HCT116 (cell line): ENCODE measurements around the gene CELF2. TPM values are rescaled to one million over a fixed set of nuclear protein-coding genes. Genes with fewer than 3 reads are reported as not detected.
"Not testable (repeated sequence)": the region's sequence is repeated elsewhere in the genome, so short reads cannot be mapped to it uniquely, and the experiment has no call there.

Source experiments
- ATAC-seq: fragments of 200-7000 bp; cut with Tn5 transposase; 2 replicates; pipeline ENCODE4 v1.9.1; 2020; ENCODE audit warnings: mild to moderate bottlenecking, moderate library complexity
- BruUV-seq: library from RNA; stranded (reverse); fragments of 400-500 nt; replicated peaks from 2 replicates; lab custom pipeline; 2021; lab: Mats Ljungman, UMichigan
- CTCF ChIA-PET: fragments of 300-600 bp; sonication (Branson Sonifier 250); formaldehyde crosslinking; loops from one replicate; lab custom pipeline; 2021; ENCODE audit warnings: antibody characterized with exemption; lab: Charles Lee
- POLR2A ChIA-PET: fragments of 300-600, 350-600 bp; sonication (Branson Sonifier 250); formaldehyde crosslinking; loops from one replicate; lab custom pipeline; 2021; ENCODE audit warnings: antibody characterized with exemption; lab: Charles Lee
- RAD21 ChIA-PET, 2 experiments: fragments of 300-600 bp; sonication (Branson Sonifier 250); formaldehyde crosslinking; loops; one replicate each; lab custom pipeline; 2023; ENCODE audit warnings: low total read pairs in 2 of 2; ENCODE audit not compliant: uncharacterized antibody in 2 of 2, unreplicated experiment in 2 of 2, low non-redundant PET in 1 of 2; lab: Charles Lee
- DNase-seq: peaks from one replicate; pipeline ENCODE4 v3.0.0-alpha.2; 2010; ENCODE audit warnings: low read depth, low spot score
- H2AFZ ChIP-seq: fragments of 200-600 bp; shearing (Covaris generic), sonication (generic); 2 replicates; pipeline ENCODE4 v1.6.1; 2017; ENCODE audit warnings: low read depth, mixed run types, mixed read lengths, antibody characterized with exemption, low read length; ENCODE audit not compliant: poor library complexity, severe bottlenecking
- H3K27ac ChIP-seq: 2 replicates; pipeline ENCODE4 v1.5.1; 2012; ENCODE audit warnings: low read depth, low read length
- H3K27me3 ChIP-seq: fragments of 200-600 bp; sonication (generic); 2 replicates; pipeline ENCODE4 v1.6.1; 2016; ENCODE audit warnings: mixed run types, low read length, mixed read lengths; ENCODE audit not compliant: insufficient read depth
- H3K36me3 ChIP-seq, 2 experiments: fragments of 200-500 bp in 1 of 2; fragments of 200-600 bp in 1 of 2; sonication (Bioruptor generic) in 1 of 2; sonication (generic) in 1 of 2; 2 replicates each; pipeline versions ENCODE4 v1.5.1 to v1.6.1; 2014 to 2016; ENCODE audit warnings: low read length in 2 of 2, inconsistent platforms in 1 of 2, mixed read lengths in 1 of 2, mixed run types in 1 of 2; ENCODE audit not compliant: insufficient read depth in 2 of 2, control insufficient read depth in 1 of 2
- H3K4me1 ChIP-seq, 2 experiments: fragments of 200-600 bp in 1 of 2; sonication (generic) in 1 of 2; 2 replicates each; pipeline versions ENCODE4 v1.5.1 to v1.6.1; 2012 to 2017; ENCODE audit warnings: low read length in 2 of 2, inconsistent platforms in 1 of 2, mild to moderate bottlenecking in 1 of 2, mixed read lengths in 1 of 2, mixed run types in 1 of 2, moderate library complexity in 1 of 2; ENCODE audit not compliant: insufficient read depth in 2 of 2, control insufficient read depth in 1 of 2
- H3K4me2 ChIP-seq: fragments of 200-600 bp; sonication (generic); 2 replicates; pipeline ENCODE4 v1.6.1; 2017; ENCODE audit warnings: mixed run types, low read length, mixed read lengths
- H3K4me3 ChIP-seq, 2 experiments: fragments of 200-600 bp in 1 of 2; sonication (generic) in 1 of 2; replicated peaks in 1 of 2; 2 replicates each; pipeline ENCODE4 v1.5.1; 2011 to 2016; ENCODE audit warnings: low read length in 2 of 2, control low read depth in 1 of 2, low read depth in 1 of 2, mild to moderate bottlenecking in 1 of 2, mixed read lengths in 1 of 2, mixed run types in 1 of 2
- H3K79me2 ChIP-seq: fragments of 200-600 bp; sonication (generic); 2 replicates; pipeline ENCODE4 v1.6.1; 2017; ENCODE audit warnings: mild to moderate bottlenecking, mixed run types, low read length, moderate library complexity, mixed read lengths; ENCODE audit not compliant: insufficient read depth
- H3K9ac ChIP-seq: fragments of 200-600 bp; sonication (generic); 2 replicates; pipeline ENCODE4 v1.6.1; 2016; ENCODE audit warnings: low read length, mixed read lengths
- H3K9me2 ChIP-seq: fragments of 200-600 bp; sonication (generic), shearing (Covaris generic); 2 replicates; pipeline ENCODE4 v1.6.1; 2017; ENCODE audit warnings: mixed run types, mild to moderate bottlenecking, moderate library complexity; ENCODE audit not compliant: insufficient read depth
- H3K9me3 ChIP-seq, 2 experiments: fragments of 200-500 bp in 1 of 2; fragments of 200-600 bp in 1 of 2; sonication (Bioruptor generic) in 1 of 2; sonication (generic) in 1 of 2; 2 replicates each; pipeline ENCODE4 v1.6.1; 2014 to 2017; ENCODE audit warnings: low read length in 2 of 2, mixed read lengths in 2 of 2, inconsistent platforms in 1 of 2, low read depth in 1 of 2, mild to moderate bottlenecking in 1 of 2, mixed run types in 1 of 2, moderate library complexity in 1 of 2; ENCODE audit not compliant: control insufficient read depth in 1 of 2, insufficient read depth in 1 of 2
- H4K20me1 ChIP-seq: fragments of 200-600 bp; sonication (generic), shearing (Covaris generic); 2 replicates; pipeline ENCODE4 v1.6.1; 2017; ENCODE audit warnings: mixed run types, mild to moderate bottlenecking, moderate library complexity; ENCODE audit not compliant: insufficient read depth
- CEBPB ChIP-seq: IDR thresholded peaks from 2 replicates; pipeline ENCODE4 v1.6.1; 2012; ENCODE audit warnings: low read depth
- JUND ChIP-seq: IDR thresholded peaks from 2 replicates; pipeline ENCODE4 v1.6.1; 2012
- POLR2A ChIP-seq: IDR thresholded peaks from 2 replicates; pipeline ENCODE4 v1.7.0; 2011; ENCODE audit warnings: borderline replicate concordance; ENCODE audit not compliant: insufficient read depth, insufficient read length; ENCODE audit errors: extremely low read depth
- RAD21 ChIP-seq: IDR thresholded peaks from 2 replicates; pipeline ENCODE4 v1.6.1; 2012; ENCODE audit warnings: low read depth, mild to moderate bottlenecking
- intact Hi-C: fragments of 100-400 bp; cut with micrococcal nuclease; formaldehyde crosslinking; loops from 2 replicates; pipeline ENCODE4 v1.10.0; 2022
- total RNA-seq: library from RNA; stranded (reverse); gene quantifications from one replicate; pipeline ENCODE4 v1.2.1, GENCODE V29; 2021; ENCODE audit not compliant: unreplicated experiment
- TF ChIP-seq, protein P1 (sequence below), 3 experiments: fragments of 200-600 bp in 1 of 3; sonication (generic) in 1 of 3; IDR thresholded peaks in 2 of 3; conservative IDR thresholded peaks in 1 of 3; 2 replicates each; pipeline ENCODE4 v1.5.1; 2012 to 2017; ENCODE audit warnings: low read depth in 2 of 3, low read length in 2 of 3, antibody characterized with exemption in 1 of 3, borderline replicate concordance in 1 of 3, control low read depth in 1 of 3, mild to moderate bottlenecking in 1 of 3, mixed read lengths in 1 of 3, mixed run types in 1 of 3, moderate library complexity in 1 of 3; ENCODE audit not compliant: insufficient read depth in 1 of 3

The CELF2 gene
- total RNA-seq, 1 experiment from 2014 or later: 0.66 TPM

GRCh38 chr10:11345224-11346054, 327.8 kb downstream of the CELF2 start:
- no TSS peak for BruUV-seq
- H3K27me3 ChIP-seq: peaks cover 7% of the 10 kb centered on the region; the same call in 1 of the 2 replicates
- POLR2A ChIA-PET: no interaction called here
- ATAC-seq (peak; percentile 88), DNase-seq (peak; percentile 61)
- no peaks in the 10 kb centered on the region for H3K36me3 ChIP-seq
- H2AFZ ChIP-seq: no peak overlapping the region
- H3K9me3 ChIP-seq: no peaks in the 10 kb centered on the region
- no peak overlapping the region for H3K4me3 ChIP-seq
- CTCF ChIA-PET: interaction anchor here (0.6 kb wide), 1 partner anchor 10 kb away, joined by 3 read pairs; no protein-coding TSS in a partner anchor
- H3K9ac ChIP-seq: no peak overlapping the region
- no peaks in the 10 kb centered on the region for H3K9me2 ChIP-seq
- intact Hi-C loops: no loop called here
- TF ChIP-seq POLR2A (no peak), RAD21 (peak; percentile 44), CEBPB (no peak), JUND (no peak)
- TF ChIP-seq, protein P1, sequence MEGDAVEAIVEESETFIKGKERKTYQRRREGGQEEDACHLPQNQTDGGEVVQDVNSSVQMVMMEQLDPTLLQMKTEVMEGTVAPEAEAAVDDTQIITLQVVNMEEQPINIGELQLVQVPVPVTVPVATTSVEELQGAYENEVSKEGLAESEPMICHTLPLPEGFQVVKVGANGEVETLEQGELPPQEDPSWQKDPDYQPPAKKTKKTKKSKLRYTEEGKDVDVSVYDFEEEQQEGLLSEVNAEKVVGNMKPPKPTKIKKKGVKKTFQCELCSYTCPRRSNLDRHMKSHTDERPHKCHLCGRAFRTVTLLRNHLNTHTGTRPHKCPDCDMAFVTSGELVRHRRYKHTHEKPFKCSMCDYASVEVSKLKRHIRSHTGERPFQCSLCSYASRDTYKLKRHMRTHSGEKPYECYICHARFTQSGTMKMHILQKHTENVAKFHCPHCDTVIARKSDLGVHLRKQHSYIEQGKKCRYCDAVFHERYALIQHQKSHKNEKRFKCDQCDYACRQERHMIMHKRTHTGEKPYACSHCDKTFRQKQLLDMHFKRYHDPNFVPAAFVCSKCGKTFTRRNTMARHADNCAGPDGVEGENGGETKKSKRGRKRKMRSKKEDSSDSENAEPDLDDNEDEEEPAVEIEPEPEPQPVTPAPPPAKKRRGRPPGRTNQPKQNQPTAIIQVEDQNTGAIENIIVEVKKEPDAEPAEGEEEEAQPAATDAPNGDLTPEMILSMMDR (IDR thresholded peaks at IDR 0.05 in 2 of 3, conservative IDR thresholded peaks at IDR 0.05 in 1 of 3; ENCODE audit: borderline replicate concordance in 1 of 3, insufficient read depth in 1 of 3, low read depth in 2 of 3, low read length in 2 of 3): peak in 2 of 3 experiments; percentile 20 to 33; a peak in 3 of 6 replicates
- no peaks in the 10 kb centered on the region for H4K20me1 ChIP-seq
- no peaks in the 10 kb centered on the region for H3K4me1 ChIP-seq
- H3K4me2 ChIP-seq: peak overlapping the region; percentile 22; the same call in 1 of the 2 replicates
- H3K27ac ChIP-seq: no peak overlapping the region
- RAD21 ChIA-PET: no interaction called here
- H3K79me2 ChIP-seq: no peaks in the 10 kb centered on the region

- intact Hi-C loops, BruUV-seq: not testable (repeated sequence)
Observed at GRCh38 chr10:11347580-11347979, 329.9 kb downstream of the CELF2 start.

More at GRCh38 chr10:11347580-11347979, 329.9 kb downstream of the CELF2 start:
- H3K4me1 ChIP-seq, H3K9ac ChIP-seq, H2AFZ ChIP-seq, H3K36me3 ChIP-seq, H3K27ac ChIP-seq, DNase-seq, H3K4me3 ChIP-seq, ATAC-seq, H3K4me2 ChIP-seq, RAD21 ChIA-PET, H3K9me2 ChIP-seq, H3K27me3 ChIP-seq, POLR2A ChIA-PET, H4K20me1 ChIP-seq, H3K79me2 ChIP-seq, CTCF ChIA-PET, H3K9me3 ChIP-seq: not testable (repeated sequence)
